ENCODE data around the gene WDR11.
A peak's percentile ranks its signal among the peaks of the same experiment; 100 is the strongest.

Gene WDR11

GRCh38 chr10:120942806-120943413 lies 91.7 kb downstream of the WDR11 start:
- H3K36me3 ChIP-seq (ENCODE audit: low read depth): no peaks in the 10 kb centered on the region
- no peak overlapping the region for H3K27ac ChIP-seq (ENCODE audit: poor library complexity, severe bottlenecking)
- TF ChIP-seq CTCF (IDR thresholded peaks at IDR 0.05; ENCODE audit: poor library complexity, severe bottlenecking): peak; percentile 90
- ATAC-seq (ENCODE audit: low read depth) (peak; percentile 81), DNase-seq (ENCODE audit: low spot score) (no peak)
- no peaks in the 10 kb centered on the region for H3K9me3 ChIP-seq (ENCODE audit: severe bottlenecking)
- H3K27me3 ChIP-seq (ENCODE audit: insufficient read depth, poor library complexity, severe bottlenecking): no peaks in the 10 kb centered on the region
- no peak overlapping the region for H3K4me3 ChIP-seq (ENCODE audit: severe bottlenecking)
- peaks cover 10% of the 10 kb centered on the region for H3K4me1 ChIP-seq (ENCODE audit: insufficient read depth, poor library complexity, severe bottlenecking)

- Histone ChIP-seq H3K27me3 (ENCODE audit: insufficient read depth, poor library complexity, severe bottlenecking) (no peaks in the 10 kb centered on the region), H3K27ac (ENCODE audit: poor library complexity, severe bottlenecking) (no peak overlapping the region), H3K4me3 (ENCODE audit: severe bottlenecking) (no peak overlapping the region), H3K4me1 (ENCODE audit: insufficient read depth, poor library complexity, severe bottlenecking) (peaks cover 10% of the 10 kb centered on the region), H3K9me3 (ENCODE audit: severe bottlenecking) (no peaks in the 10 kb centered on the region), H3K36me3 (ENCODE audit: low read depth) (no peaks in the 10 kb centered on the region)
- DNase-seq (ENCODE audit: low spot score) (no peak), ATAC-seq (ENCODE audit: low read depth) (no peak)
- TF ChIP-seq CTCF (IDR thresholded peaks at IDR 0.05; ENCODE audit: poor library complexity, severe bottlenecking): no peak
These were observed 92.4 kb downstream of the WDR11 start for GRCh38 chr10:120943542-120943941.

- H3K27ac ChIP-seq (ENCODE audit: poor library complexity, severe bottlenecking): no peak overlapping the region
- no peak for ATAC-seq (ENCODE audit: low read depth)
- H3K36me3 ChIP-seq (ENCODE audit: low read depth): no peaks in the 10 kb centered on the region
- TF ChIP-seq CTCF (IDR thresholded peaks at IDR 0.05; ENCODE audit: poor library complexity, severe bottlenecking): no peak
- no peaks in the 10 kb centered on the region for H3K9me3 ChIP-seq (ENCODE audit: severe bottlenecking)
- peaks cover 10% of the 10 kb centered on the region for H3K4me1 ChIP-seq (ENCODE audit: insufficient read depth, poor library complexity, severe bottlenecking)
- no peak for DNase-seq (ENCODE audit: low spot score)
- no peak overlapping the region for H3K4me3 ChIP-seq (ENCODE audit: severe bottlenecking)
- H3K27me3 ChIP-seq (ENCODE audit: insufficient read depth, poor library complexity, severe bottlenecking): no peaks in the 10 kb centered on the region
These were observed 93.5 kb downstream of the WDR11 start for GRCh38 chr10:120944586-120945125.

GRCh38 chr10:120945182-120945581 lies 94.0 kb downstream of the WDR11 start:
- Histone ChIP-seq H3K4me3 (ENCODE audit: severe bottlenecking) (no peak overlapping the region), H3K36me3 (ENCODE audit: low read depth) (no peaks in the 10 kb centered on the region), H3K4me1 (ENCODE audit: insufficient read depth, poor library complexity, severe bottlenecking) (peaks cover 10% of the 10 kb centered on the region), H3K9me3 (ENCODE audit: severe bottlenecking) (no peaks in the 10 kb centered on the region), H3K27me3 (ENCODE audit: insufficient read depth, poor library complexity, severe bottlenecking) (no peaks in the 10 kb centered on the region), H3K27ac (ENCODE audit: poor library complexity, severe bottlenecking) (peak overlapping the region; percentile 19)
- ATAC-seq (ENCODE audit: low read depth) (no peak), DNase-seq (ENCODE audit: low spot score) (no peak)
- no peak for TF ChIP-seq CTCF (IDR thresholded peaks at IDR 0.05; ENCODE audit: poor library complexity, severe bottlenecking)

GRCh38 chr10:120945801-120946302 lies 94.7 kb downstream of the WDR11 start:
- Histone ChIP-seq H3K4me3 (ENCODE audit: severe bottlenecking) (no peak overlapping the region), H3K36me3 (ENCODE audit: low read depth) (no peaks in the 10 kb centered on the region), H3K27ac (ENCODE audit: poor library complexity, severe bottlenecking) (peak overlapping the region; percentile 19), H3K4me1 (ENCODE audit: insufficient read depth, poor library complexity, severe bottlenecking) (peaks cover 10% of the 10 kb centered on the region), H3K27me3 (ENCODE audit: insufficient read depth, poor library complexity, severe bottlenecking) (no peaks in the 10 kb centered on the region), H3K9me3 (ENCODE audit: severe bottlenecking) (no peaks in the 10 kb centered on the region)
- TF ChIP-seq CTCF (IDR thresholded peaks at IDR 0.05; ENCODE audit: poor library complexity, severe bottlenecking): no peak
- DNase-seq (ENCODE audit: low spot score) (no peak), ATAC-seq (ENCODE audit: low read depth) (peak; percentile 67)

Measured in RWPE2 (cell line).